SK-N-SH (cell line): Measurements from ENCODE around the gene SEZ6L2. TPM values are rescaled to one million over a fixed set of nuclear protein-coding genes. Genes with fewer than 3 reads are reported as not detected.

ENCODE experiments used
- CTCF ChIA-PET: fragments of 300-600, 350-600 bp; formaldehyde crosslinking; extraction: SDS; loops from one replicate; lab custom pipeline; 2021; lab: Yijun Ruan, JAX
- POLR2A ChIA-PET: fragments of 350-600 bp; sonication (Branson Sonifier 250); formaldehyde crosslinking; extraction: SDS; loops from one replicate; lab custom pipeline; 2020; ENCODE audit warnings: antibody characterized with exemption, inconsistent platforms; lab: Yijun Ruan, JAX
- DNase-seq: peaks from one replicate; pipeline ENCODE4 v3.0.0; 2012
- H2AFZ ChIP-seq: fragments of 200-600 bp; sonication (generic); 2 replicates; pipeline ENCODE4 v1.8.1; 2016; ENCODE audit warnings: antibody characterized with exemption, mild to moderate bottlenecking, low read depth
- H3F3A ChIP-seq: fragments of 200-600 bp; sonication (generic); replicated peaks from 2 replicates; pipeline ENCODE3; 2016; ENCODE audit warnings: antibody characterized with exemption, mild to moderate bottlenecking; ENCODE audit not compliant: insufficient read depth
- H3K27ac ChIP-seq, 2 experiments: fragments of 200-500 bp in 1 of 2; fragments of 200-600 bp in 1 of 2; sonication (Bioruptor generic) in 1 of 2; sonication (generic), shearing (Covaris generic) in 1 of 2; 2 replicates each; pipeline versions ENCODE4 v1.5.1 to v1.6.1; 2014 to 2016; ENCODE audit warnings: low read depth in 2 of 2, inconsistent platforms in 1 of 2, low read length in 1 of 2, mild to moderate bottlenecking in 1 of 2, mixed read lengths in 1 of 2
- H3K27me3 ChIP-seq: fragments of 200-600 bp; sonication (generic), shearing (Covaris generic); 2 replicates; pipeline ENCODE4 v1.6.1; 2016; ENCODE audit warnings: mixed run types; ENCODE audit not compliant: insufficient read depth
- H3K36me3 ChIP-seq, 2 experiments: fragments of 200-500 bp in 1 of 2; fragments of 200-600 bp in 1 of 2; sonication (Bioruptor generic) in 1 of 2; sonication (generic) in 1 of 2; replicated peaks in 1 of 2; 2 replicates each; pipeline versions ENCODE3 to v1.5.1; 2014 to 2016; ENCODE audit warnings: low read length in 1 of 2, mild to moderate bottlenecking in 1 of 2; ENCODE audit not compliant: insufficient read depth in 2 of 2, control insufficient read depth in 1 of 2
- H3K4me1 ChIP-seq, 2 experiments: fragments of 200-500 bp in 1 of 2; fragments of 200-600 bp in 1 of 2; sonication (Bioruptor generic) in 1 of 2; sonication (generic), shearing (Covaris generic) in 1 of 2; 2 replicates each; pipeline versions ENCODE4 v1.5.1 to v1.6.1; 2014 to 2016; ENCODE audit warnings: low read depth in 1 of 2, low read length in 1 of 2, mixed run types in 1 of 2; ENCODE audit not compliant: insufficient read depth in 2 of 2, control insufficient read depth in 1 of 2
- H3K4me2 ChIP-seq: fragments of 200-600 bp; sonication (generic), shearing (Covaris generic); 2 replicates; pipeline ENCODE4 v1.6.1; 2017; ENCODE audit warnings: mixed run types
- H3K4me3 ChIP-seq, 2 experiments: fragments of 200-500 bp in 1 of 2; fragments of 200-600 bp in 1 of 2; sonication (Bioruptor generic) in 1 of 2; sonication (generic), shearing (Covaris generic) in 1 of 2; 2 replicates each; pipeline versions ENCODE4 v1.5.1 to v1.8.1; 2014 to 2016; ENCODE audit warnings: low read depth in 2 of 2, inconsistent platforms in 1 of 2, low read length in 1 of 2, mild to moderate bottlenecking in 1 of 2, mixed read lengths in 1 of 2, moderate library complexity in 1 of 2
- H3K79me2 ChIP-seq: fragments of 200-600 bp; sonication (generic); 2 replicates; pipeline ENCODE4 v1.8.1; 2017; ENCODE audit warnings: mild to moderate bottlenecking; ENCODE audit not compliant: insufficient read depth
- H3K9ac ChIP-seq: fragments of 200-600 bp; sonication (generic); 2 replicates; pipeline ENCODE4 v1.6.1; 2017; ENCODE audit warnings: mixed run types
- H3K9me2 ChIP-seq: fragments of 200-600 bp; sonication (generic); 2 replicates; pipeline ENCODE4 v1.6.1; 2017; ENCODE audit warnings: mixed run types
- H3K9me3 ChIP-seq: fragments of 200-600 bp; sonication (generic); 2 replicates; pipeline ENCODE4 v1.6.1; 2017; ENCODE audit warnings: mixed run types, mild to moderate bottlenecking, moderate library complexity
- H4K20me1 ChIP-seq: fragments of 200-600 bp; sonication (generic); 2 replicates; pipeline ENCODE4 v1.6.1; 2017; ENCODE audit warnings: mild to moderate bottlenecking, mixed run types; ENCODE audit not compliant: insufficient read depth
- CHD2 ChIP-seq: fragments of 150-350 bp; IDR thresholded peaks from 2 replicates; pipeline ENCODE4 v1.6.1; 2018; ENCODE audit warnings: low read length; ENCODE audit not compliant: partially characterized antibody
- ELF1 ChIP-seq: IDR thresholded peaks from 2 replicates; pipeline ENCODE4 v1.4.0; 2012
- EZH2phosphoT487 ChIP-seq: fragments of 200-600 bp; sonication (generic); IDR thresholded peaks from 2 replicates; pipeline ENCODE4 v1.6.1; 2017; ENCODE audit warnings: low read depth, mixed run types, mild to moderate bottlenecking, antibody characterized with exemption, moderate library complexity, borderline replicate concordance
- FOSL2 ChIP-seq: IDR thresholded peaks from 2 replicates; pipeline ENCODE4 v1.4.0; 2012; ENCODE audit warnings: low read depth, mild to moderate bottlenecking, moderate library complexity, borderline replicate concordance
- GABPA ChIP-seq: IDR thresholded peaks from 2 replicates; pipeline ENCODE4 v1.4.0; 2012; ENCODE audit warnings: low read depth, mild to moderate bottlenecking
- JUND ChIP-seq: IDR thresholded peaks from 2 replicates; pipeline ENCODE4 v1.4.0; 2012
- MEF2A ChIP-seq: IDR thresholded peaks from 2 replicates; pipeline ENCODE4 v1.4.0; 2012; ENCODE audit warnings: low read depth, borderline replicate concordance
- MXI1 ChIP-seq: IDR thresholded peaks from 2 replicates; pipeline ENCODE4 v1.6.1; 2012; ENCODE audit warnings: mild to moderate bottlenecking, low read depth, low read length, improper control_type of control experiment
- RXRA ChIP-seq: IDR thresholded peaks from 2 replicates; pipeline ENCODE4 v1.4.0; 2012; ENCODE audit warnings: low read depth, mild to moderate bottlenecking, borderline replicate concordance
- SIN3A ChIP-seq: IDR thresholded peaks from 2 replicates; pipeline ENCODE4 v1.6.1; 2012; ENCODE audit warnings: low read depth, mild to moderate bottlenecking, low read length, moderate library complexity, borderline replicate concordance
- TAF1 ChIP-seq: IDR thresholded peaks from 2 replicates; pipeline ENCODE4 v1.6.1; 2012; ENCODE audit warnings: low read depth, mild to moderate bottlenecking, low read length, moderate library complexity, borderline replicate concordance
- TCF12 ChIP-seq: IDR thresholded peaks from 2 replicates; pipeline ENCODE4 v1.4.0; 2012
- TEAD4 ChIP-seq: IDR thresholded peaks from 2 replicates; pipeline ENCODE4 v1.4.0; 2012; ENCODE audit warnings: mild to moderate bottlenecking, borderline replicate concordance; ENCODE audit not compliant: insufficient read depth
- WGBS: methylation state at CpG from one replicate; pipeline ENCODE4 v1.1.6; 2017; ENCODE audit warnings: low lambda C conversion rate; 5-methylcytosine and 5-hydroxymethylcytosine counted together
- polyA plus RNA-seq, 3 experiments: library from polyadenylated mRNA; depleted of rRNA; stranded (reverse); fragments of >200 nt; gene quantifications; 2 replicates each; pipeline ENCODE4 v1.2.3, GENCODE V29; 2012
- TF ChIP-seq, protein P1 (sequence below): IDR thresholded peaks from 2 replicates; pipeline ENCODE4 v1.4.0; 2012; ENCODE audit warnings: low read depth
- TF ChIP-seq, protein P2 (sequence below): fragments of 150-350 bp; IDR thresholded peaks from 2 replicates; pipeline ENCODE4 v1.6.1; 2017; ENCODE audit warnings: antibody characterized with exemption, low read length, low read depth, borderline replicate concordance
- TF ChIP-seq, protein P3 (sequence below): IDR thresholded peaks from 2 replicates; pipeline ENCODE4 v1.4.0; 2012; ENCODE audit warnings: low read depth, borderline replicate concordance
- TF ChIP-seq, protein P4 (sequence below): fragments of 200-600 bp; sonication (generic); IDR thresholded peaks from 2 replicates; pipeline ENCODE4 v1.6.1; 2017; ENCODE audit warnings: antibody characterized with exemption, mild to moderate bottlenecking, moderate library complexity

The SEZ6L2 gene
- polyA plus RNA-seq, 1 of the 3 experiments (the other 2 are of a cell fraction): 59.8 TPM

DNA sequence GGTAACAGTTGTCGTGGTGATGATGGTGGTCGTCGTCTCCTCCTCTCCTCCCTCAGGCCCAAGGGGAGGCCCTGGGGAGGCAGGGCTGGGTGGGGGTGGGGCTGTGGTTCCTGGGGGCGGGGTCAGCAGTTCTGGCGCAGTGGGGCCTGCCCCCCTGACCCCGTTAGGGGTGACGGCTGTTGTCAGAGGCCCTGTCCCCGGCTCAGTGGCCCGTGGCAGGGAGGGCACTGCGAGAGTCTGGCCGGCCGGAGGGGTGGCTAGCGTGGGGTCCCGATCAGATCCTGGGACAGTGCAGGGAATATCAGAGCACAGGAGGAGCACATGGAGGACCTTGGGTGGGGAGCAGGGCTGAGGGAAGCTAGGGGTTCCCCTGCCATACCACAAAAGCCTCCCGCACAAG, 2.5 kb downstream of the SEZ6L2 start:
- peaks cover 0 to 19% of the 10 kb centered on the region in 2 experiments; a peak in 1 of 4 replicates for H3K4me1 ChIP-seq
- CTCF ChIA-PET: no interaction called here
- no peak for DNase-seq
- TF ChIP-seq MXI1: no peak
- TF ChIP-seq TCF12: no peak
- TF ChIP-seq, protein P1, sequence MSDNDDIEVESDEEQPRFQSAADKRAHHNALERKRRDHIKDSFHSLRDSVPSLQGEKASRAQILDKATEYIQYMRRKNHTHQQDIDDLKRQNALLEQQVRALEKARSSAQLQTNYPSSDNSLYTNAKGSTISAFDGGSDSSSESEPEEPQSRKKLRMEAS: no peak
- no peak for TF ChIP-seq GABPA
- no peak for TF ChIP-seq EZH2phosphoT487
- no peak for TF ChIP-seq FOSL2
- no peak for TF ChIP-seq RXRA
- no peak for TF ChIP-seq TAF1
- TF ChIP-seq, protein P2, sequence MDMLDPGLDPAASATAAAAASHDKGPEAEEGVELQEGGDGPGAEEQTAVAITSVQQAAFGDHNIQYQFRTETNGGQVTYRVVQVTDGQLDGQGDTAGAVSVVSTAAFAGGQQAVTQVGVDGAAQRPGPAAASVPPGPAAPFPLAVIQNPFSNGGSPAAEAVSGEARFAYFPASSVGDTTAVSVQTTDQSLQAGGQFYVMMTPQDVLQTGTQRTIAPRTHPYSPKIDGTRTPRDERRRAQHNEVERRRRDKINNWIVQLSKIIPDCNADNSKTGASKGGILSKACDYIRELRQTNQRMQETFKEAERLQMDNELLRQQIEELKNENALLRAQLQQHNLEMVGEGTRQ: no peak
- TF ChIP-seq MEF2A: no peak
- TF ChIP-seq SIN3A: no peak
- TF ChIP-seq ELF1: no peak
- TF ChIP-seq, protein P3, sequence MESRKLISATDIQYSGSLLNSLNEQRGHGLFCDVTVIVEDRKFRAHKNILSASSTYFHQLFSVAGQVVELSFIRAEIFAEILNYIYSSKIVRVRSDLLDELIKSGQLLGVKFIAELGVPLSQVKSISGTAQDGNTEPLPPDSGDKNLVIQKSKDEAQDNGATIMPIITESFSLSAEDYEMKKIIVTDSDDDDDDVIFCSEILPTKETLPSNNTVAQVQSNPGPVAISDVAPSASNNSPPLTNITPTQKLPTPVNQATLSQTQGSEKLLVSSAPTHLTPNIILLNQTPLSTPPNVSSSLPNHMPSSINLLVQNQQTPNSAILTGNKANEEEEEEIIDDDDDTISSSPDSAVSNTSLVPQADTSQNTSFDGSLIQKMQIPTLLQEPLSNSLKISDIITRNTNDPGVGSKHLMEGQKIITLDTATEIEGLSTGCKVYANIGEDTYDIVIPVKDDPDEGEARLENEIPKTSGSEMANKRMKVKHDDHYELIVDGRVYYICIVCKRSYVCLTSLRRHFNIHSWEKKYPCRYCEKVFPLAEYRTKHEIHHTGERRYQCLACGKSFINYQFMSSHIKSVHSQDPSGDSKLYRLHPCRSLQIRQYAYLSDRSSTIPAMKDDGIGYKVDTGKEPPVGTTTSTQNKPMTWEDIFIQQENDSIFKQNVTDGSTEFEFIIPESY: no peak
- no peak for TF ChIP-seq JUND
- TF ChIP-seq CHD2: no peak
- TF ChIP-seq, protein P4, sequence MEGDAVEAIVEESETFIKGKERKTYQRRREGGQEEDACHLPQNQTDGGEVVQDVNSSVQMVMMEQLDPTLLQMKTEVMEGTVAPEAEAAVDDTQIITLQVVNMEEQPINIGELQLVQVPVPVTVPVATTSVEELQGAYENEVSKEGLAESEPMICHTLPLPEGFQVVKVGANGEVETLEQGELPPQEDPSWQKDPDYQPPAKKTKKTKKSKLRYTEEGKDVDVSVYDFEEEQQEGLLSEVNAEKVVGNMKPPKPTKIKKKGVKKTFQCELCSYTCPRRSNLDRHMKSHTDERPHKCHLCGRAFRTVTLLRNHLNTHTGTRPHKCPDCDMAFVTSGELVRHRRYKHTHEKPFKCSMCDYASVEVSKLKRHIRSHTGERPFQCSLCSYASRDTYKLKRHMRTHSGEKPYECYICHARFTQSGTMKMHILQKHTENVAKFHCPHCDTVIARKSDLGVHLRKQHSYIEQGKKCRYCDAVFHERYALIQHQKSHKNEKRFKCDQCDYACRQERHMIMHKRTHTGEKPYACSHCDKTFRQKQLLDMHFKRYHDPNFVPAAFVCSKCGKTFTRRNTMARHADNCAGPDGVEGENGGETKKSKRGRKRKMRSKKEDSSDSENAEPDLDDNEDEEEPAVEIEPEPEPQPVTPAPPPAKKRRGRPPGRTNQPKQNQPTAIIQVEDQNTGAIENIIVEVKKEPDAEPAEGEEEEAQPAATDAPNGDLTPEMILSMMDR: no peak
- TF ChIP-seq TEAD4: no peak
- TF ChIP-seq, all 33 proteins: peak for 0
- H2AFZ ChIP-seq: no peak overlapping the region
- no peak overlapping the region for H3K9ac ChIP-seq
- no peak overlapping the region for H3K4me2 ChIP-seq
- POLR2A ChIA-PET: no interaction called here
- no peaks in the 10 kb centered on the region for H3K9me2 ChIP-seq
- peaks cover 20% of the 10 kb centered on the region for H3F3A ChIP-seq
- WGBS: 79% methylated on average over 5 of the region's 15 CpGs
- peaks cover 0 to 5% of the 10 kb centered on the region in 2 experiments for H3K36me3 ChIP-seq
- peaks cover 11% of the 10 kb centered on the region for H3K79me2 ChIP-seq
- H3K27me3 ChIP-seq: no peaks in the 10 kb centered on the region
- H3K9me3 ChIP-seq: no peaks in the 10 kb centered on the region
- 0 out of 2 replicates have a peak, but pooled peaks cover 3% of the 10 kb centered on the region for H4K20me1 ChIP-seq
- H3K27ac ChIP-seq: no peak overlapping the region
- H3K4me3 ChIP-seq: no peak overlapping the region
